ENCODE measurements around the gene KRT222.

GRCh38 chr17:40666331-40666730 lies 1.4 kb upstream of the KRT222 start:
- TF ChIP-seq CTCF (IDR thresholded peaks at IDR 0.05; ENCODE audit: low read length) (no peak), EZH2phosphoT487 (IDR thresholded peaks at IDR 0.05; ENCODE audit: low read length) (no peak), EZH2 (optimal IDR thresholded peaks at IDR 0.05; ENCODE audit: low read depth, low read length) (no peak)

All from MM.1S (cell line).